Glomerular visceral epithelial cell (primary cell): ENCODE measurements around the gene TAF4.
"Not testable (repeated sequence)": the region's sequence is repeated elsewhere in the genome, so short reads cannot be mapped to it uniquely, and the experiment has no call there.

Experiments
- DNase-seq: peaks from one replicate; pipeline ENCODE4 v3.0.0-alpha.2; 2016; ENCODE audit errors: extremely low spot score

Gene TAF4

GRCh38 chr20:61979701-61980635 is 85.7 kb downstream of the TAF4 start:
- no peak for DNase-seq

- DNase-seq: no peak
These were observed 86.6 kb downstream of the TAF4 start for GRCh38 chr20:61979090-61979489.

- DNase-seq: no peak
These were observed 87.2 kb downstream of the TAF4 start for GRCh38 chr20:61978491-61978890.

DNA sequence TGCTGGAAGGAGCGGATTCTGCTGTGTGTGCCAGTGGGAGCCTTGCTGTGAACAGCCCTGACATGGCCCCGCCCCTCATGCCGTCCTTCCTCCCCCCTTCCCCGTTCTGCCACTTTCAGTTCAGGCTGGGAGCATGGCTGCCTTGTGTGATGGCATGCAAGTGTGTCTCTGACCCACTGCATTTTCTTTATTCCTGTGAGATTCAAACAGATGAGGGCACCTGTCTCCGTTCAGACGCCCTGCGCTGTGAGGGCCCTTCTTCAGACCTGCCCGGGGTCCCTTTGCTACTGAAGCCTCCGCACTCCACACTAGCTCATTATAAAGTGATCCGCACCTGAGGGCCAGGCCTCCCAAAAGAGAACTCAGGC is 88.3 kb downstream of the TAF4 start:
- no peak for DNase-seq

- no peak for DNase-seq
These were observed 88.8 kb downstream of the TAF4 start for GRCh38 chr20:61976644-61977418.

DNA sequence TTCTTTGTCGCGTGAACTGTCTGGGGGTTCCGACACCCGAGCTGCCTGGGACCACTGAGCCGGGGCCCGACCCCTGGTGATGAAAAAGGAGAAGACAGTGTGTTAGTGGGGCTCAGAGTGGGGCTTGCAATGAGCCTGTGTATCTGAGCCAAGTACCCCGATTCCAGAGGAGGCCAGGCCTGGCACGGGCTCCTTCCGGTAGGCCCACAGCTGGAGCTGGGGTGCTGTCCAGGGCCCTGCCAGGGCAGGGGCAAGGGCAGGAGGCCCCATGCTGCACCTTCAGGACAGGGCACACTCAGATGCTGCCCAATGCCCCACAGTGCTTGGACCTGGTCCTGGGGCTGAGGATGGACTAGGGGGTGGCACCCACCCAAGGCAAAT is 89.4 kb downstream of the TAF4 start:
- no peak for DNase-seq

- DNase-seq: no peak
These were observed 90.1 kb downstream of the TAF4 start for GRCh38 chr20:61975407-61976129.

DNA sequence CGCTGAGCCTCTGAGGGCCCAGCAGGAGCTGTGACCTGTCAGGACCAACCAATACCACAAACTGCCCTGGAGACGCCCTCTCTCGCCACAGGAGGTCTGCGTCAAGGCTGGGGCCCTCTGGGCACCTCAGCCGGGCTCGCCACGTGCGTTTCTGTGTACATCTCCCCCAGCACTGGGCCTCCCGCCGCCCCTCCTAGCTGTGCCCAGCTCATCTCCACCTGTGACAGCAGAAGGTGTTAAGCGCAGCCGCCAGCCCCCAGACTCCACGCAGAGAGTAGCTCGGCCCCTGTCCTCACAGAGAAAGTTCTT is 91.4 kb downstream of the TAF4 start:
- DNase-seq: no peak

- DNase-seq: no peak
These were observed 91.9 kb downstream of the TAF4 start for GRCh38 chr20:61973515-61974356.

GRCh38 chr20:61972636-61973508 is 92.8 kb downstream of the TAF4 start:
- DNase-seq: no peak

GRCh38 chr20:61971595-61971994 is 94.1 kb downstream of the TAF4 start:
- not testable (repeated sequence) for DNase-seq

- DNase-seq: no peak
These were observed 95.3 kb downstream of the TAF4 start for GRCh38 chr20:61970357-61970756.

DNA sequence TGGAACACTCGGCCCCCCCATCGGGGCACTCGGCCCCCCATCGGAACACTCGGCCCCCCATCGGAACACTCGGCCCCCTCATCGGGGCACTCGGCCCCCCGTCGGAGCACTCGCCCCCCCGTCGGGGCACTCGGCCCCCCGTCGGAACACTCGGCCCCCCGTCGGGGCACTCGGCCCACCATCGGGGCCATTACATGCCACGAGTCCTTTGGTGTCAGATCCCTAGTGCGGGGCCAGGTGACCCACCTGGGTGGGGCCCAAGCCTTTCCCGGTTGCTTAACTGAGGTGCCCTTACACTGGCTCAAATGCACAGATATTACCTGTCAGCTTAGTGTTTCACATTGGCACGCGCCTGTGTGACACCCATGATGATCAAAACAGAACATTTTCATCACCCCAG is 95.9 kb downstream of the TAF4 start:
- no peak for DNase-seq

DNA sequence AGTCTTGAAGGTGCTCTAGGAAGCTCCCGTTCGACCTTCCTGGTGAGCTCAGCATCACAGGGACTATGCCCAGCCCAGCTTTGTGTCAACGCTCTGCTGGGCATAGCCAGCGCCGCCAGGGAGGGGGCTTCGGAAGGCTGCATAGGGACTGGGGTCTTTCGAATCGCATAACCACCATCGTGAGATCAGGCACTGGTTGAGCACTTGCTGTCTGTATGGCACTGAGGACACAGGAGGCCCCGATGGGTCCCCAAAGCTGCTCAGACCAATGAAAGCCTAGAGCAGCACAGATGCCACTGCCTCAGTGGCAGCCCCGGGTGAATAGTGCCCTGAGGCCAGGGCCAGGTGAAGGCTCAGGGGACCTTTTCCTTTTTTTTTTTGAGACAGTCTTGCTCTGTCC is 96.7 kb downstream of the TAF4 start:
- DNase-seq: no peak

DNA sequence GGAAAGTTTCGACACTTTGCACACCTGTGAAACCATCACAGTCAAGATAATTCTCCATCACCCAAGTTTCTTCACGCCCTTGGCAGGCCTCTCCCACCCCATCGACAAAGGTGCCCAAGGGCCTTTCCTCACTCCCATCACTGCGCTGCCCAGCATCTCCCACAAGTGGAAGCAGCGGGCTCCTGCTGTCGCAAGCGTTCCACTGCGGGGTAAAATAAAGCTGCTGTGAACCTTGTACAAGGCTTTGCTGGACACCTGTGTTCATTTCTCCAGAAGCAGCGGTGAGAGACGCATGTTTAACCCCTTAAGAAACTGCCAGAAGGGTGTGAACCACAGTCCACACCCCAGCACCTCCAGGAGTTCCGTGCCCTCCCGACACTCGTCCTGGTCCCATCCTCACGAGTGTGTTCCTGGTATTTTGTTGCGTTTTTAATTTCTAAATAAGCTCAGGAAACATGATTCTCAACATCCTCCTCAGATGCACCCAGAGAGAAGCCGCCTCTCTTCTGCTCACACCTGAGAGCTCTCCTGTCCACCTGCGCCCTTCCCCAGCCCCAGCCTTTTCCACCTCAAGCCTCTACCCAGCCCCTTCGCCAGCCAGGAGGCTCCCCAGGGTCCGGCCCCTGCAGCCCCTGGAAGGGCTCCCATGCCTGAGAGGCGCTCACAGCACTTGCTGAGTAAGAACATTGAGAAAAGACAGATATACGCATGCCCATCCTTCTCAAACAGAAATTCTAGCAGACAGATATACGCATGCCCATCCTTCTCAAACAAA is 97.5 kb downstream of the TAF4 start:
- DNase-seq: no peak

DNA sequence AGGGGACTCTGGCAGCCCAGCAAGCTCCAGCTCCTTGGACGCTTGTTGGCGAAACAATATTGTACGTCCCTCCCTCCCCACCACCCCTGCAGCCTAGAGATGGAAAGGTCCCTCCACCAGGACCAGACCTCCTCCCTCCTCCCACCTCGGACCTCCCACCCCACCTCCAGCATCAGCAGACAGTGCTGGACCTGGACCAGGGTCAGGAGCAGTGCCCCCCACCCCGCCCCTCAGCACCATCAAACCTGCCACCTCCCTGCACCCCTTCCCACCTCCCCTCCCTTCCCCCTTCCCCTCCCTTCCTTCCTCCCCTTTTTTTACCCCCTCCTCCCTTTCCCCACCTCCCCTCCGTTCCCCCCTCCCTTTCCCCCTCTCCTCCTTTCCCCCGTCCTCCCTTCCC is 98.4 kb downstream of the TAF4 start:
- no peak for DNase-seq

GRCh38 chr20:61966492-61967244 is 99.0 kb downstream of the TAF4 start:
- no peak for DNase-seq

DNA sequence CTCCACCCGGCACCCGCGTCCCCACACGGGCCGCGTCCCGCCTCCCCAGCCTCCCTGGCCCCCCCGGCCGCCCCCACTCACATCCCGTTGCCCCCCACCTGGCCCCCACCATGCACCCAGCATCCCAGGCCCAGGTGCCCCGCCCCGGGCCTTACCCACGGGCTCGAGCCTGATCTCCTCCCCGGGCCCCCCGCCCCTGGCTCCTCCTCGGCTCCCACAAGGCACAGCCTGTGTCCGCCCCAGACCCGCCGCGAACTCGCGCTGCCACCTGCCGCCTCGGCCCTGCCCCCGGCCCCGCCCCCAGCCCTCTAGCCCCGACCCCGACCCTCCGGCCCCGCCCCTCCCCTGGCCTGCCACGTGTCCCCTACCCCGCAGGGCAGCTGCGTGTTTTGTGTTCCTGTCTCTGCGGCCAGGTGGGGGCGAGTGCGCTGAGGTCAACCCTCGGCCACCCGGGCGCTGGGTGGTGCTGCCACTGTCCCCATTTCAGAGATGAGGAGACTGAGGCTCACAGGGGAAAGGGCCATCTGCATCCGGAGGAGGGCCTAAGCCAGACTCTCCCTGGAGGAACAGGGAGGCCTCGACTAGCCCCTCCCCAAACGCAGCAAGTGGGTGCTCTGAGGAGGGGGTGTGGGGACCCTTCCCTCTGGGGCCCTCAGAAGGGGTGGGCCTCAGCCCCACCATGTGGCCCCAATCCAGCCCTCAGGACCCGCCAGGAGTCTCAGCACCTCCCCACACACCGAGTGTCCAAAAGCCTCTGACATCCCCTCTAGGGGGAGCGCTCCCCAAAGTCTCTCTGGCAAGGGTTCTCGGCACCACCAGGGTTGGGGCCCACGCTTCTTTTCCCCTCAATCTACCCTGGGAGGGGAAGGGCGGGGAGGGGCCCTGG is 99.8 kb downstream of the TAF4 start:
- no peak for DNase-seq
